GM19438 (cell line): ENCODE results near the gene ANKRD13D.
"Not testable (repeated sequence)": the region's sequence is repeated elsewhere in the genome, so short reads cannot be mapped to it uniquely, and the experiment has no call there.

Experiments
- ATAC-seq: cut with Tn5 transposase; IDR thresholded peaks from one replicate; pipeline ENCODE4 v1.9.1; 2021; ENCODE audit warnings: low read depth; ENCODE audit not compliant: unreplicated experiment

The ANKRD13D gene

DNA sequence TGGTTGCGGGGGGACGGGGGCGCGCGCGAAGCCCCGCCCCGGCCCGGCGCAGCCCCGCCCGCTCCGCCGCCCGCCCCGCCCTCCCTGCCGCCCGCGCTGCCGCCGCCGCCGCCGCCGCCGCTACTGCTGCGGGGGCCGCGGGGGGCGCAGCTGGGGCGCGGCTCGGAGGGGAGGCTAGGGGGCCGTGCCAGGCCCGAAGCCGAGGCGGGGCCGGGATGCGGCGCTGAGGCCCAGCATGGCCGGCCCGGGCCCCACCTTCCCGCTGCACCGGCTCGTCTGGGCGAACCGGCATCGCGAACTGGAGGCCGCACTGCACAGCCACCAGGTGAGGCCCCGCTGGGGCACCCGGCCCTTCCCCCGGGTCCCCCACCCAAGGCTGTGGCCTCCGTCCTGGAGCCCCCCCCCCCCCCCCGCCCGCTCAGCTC lies at the start of gene ANKRD13D:
ANKRD13D (plus strand) TSS at position 78 of the 425 bp plus-strand sequence; CDS start at position 236, 158 bp downstream.
- peak; percentile 33 for ATAC-seq

DNA sequence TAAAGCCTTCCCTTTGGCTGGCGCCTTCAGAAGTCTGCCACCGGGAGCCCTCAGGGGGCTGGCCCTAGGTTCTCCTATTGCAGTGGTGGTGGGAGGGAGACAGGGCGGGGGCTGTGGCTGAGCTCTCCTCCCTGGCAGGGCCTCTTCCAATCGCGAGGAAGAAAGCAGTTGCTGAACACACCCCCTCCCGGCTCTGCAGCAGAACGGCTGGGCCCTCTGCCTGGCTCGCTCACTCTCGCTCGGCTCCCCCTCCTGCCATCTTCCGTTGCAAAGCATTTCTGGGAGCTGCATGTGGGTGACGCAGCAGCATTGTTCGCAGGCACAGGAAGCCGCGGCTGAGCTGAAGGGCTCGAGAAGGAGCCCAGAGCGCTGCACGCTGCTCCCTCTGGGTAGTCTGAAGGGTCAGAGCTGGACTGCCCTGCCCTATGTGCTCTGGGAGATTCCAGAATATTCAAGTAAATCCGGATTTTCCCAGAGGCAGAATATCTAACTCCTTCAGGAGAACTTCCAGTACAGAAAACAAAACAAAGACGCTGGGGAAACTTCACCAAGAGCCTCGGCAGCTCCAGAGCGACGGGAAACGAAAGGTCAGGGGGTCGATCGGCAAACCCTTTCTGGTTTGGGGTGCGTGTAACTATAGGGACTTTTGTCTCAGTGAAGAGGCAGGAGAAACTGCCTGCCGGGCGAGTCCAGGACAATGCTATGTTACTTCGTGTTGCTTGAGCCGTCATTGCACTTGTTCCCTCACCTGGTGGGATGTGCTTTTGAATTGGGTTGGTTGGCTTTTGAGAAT lies 49.1 kb upstream of the ANKRD13D start:
- peak; percentile 79 for ATAC-seq

- ATAC-seq, result no peak
Observed at GRCh38 chr11:67240576-67241389, 48.3 kb upstream of the ANKRD13D start.

DNA sequence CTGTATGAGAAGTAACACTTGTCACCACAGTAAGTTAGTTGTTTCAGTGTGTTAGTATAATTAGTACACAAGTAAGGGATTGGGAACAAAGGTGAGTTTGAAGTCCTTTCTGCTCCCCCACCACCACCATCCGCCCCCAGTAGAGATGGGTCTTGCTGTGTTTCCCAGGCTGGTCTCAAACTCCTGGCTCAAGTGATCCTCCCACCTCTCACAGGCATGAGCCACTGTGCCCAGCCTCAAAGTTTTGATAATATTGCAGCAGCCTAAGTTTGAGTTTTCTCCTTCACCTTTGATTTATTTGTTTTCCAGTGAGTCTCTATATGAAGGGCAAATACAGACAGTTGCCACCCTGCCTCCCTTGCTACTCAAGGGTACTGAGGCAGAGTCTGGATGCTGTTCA lies 46.6 kb upstream of the ANKRD13D start:
- ATAC-seq, result no peak

GRCh38 chr11:67243051-67243450 lies 46.1 kb upstream of the ANKRD13D start:
- ATAC-seq, result no peak

GRCh38 chr11:67245046-67245445 lies 44.1 kb upstream of the ANKRD13D start:
- ATAC-seq, result no peak

DNA sequence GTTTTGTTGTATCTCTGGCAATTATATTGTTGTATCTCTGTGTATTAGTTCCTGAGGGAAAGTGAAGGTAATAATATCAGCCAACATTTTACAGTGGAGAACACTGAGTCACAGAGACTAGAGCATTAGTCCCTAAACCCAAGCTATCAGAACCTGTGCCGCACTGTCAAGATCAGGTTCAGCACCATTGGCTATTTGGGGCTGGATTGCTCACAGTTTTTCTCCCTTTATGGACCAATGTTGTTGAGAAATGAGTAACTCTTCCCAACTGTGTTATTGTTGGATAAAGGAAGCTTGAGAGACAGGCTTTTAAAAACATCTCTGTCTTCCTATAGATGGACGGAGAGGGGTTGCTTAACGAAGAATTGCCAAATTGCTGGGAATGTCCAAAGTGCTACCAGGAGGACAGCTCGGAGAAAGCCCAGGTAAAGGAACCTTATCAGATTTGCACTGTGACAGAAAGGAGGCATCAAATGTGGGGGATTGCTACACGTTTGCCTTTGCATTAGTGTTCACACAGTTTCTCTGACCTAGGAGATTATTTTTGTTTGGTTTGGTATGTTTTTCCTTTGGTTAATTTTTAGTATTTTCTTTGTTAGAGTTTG lies 41.1 kb upstream of the ANKRD13D start:
- no peak for ATAC-seq

DNA sequence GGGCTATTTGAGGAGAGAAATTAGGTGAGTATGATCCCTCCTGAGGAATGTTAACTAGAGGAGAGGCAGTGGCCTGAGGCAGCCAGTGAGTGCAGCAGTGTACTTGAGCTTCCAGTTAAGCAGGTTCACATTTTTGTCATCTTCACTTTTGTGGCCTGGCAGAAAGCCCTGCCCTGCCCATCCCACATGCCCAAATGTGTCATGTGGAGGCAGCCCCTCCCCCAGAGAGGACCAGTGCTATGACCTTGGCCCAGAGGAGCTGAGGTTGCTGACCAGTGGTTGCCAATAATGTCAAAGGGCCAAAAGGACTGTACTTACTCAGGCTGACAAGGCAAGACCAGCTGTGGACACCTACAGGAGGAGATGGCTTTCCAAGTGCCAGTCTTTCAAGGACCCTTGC lies 40.5 kb upstream of the ANKRD13D start:
- no peak for ATAC-seq

GRCh38 chr11:67250059-67251043 lies 38.8 kb upstream of the ANKRD13D start:
- ATAC-seq, result no peak

DNA sequence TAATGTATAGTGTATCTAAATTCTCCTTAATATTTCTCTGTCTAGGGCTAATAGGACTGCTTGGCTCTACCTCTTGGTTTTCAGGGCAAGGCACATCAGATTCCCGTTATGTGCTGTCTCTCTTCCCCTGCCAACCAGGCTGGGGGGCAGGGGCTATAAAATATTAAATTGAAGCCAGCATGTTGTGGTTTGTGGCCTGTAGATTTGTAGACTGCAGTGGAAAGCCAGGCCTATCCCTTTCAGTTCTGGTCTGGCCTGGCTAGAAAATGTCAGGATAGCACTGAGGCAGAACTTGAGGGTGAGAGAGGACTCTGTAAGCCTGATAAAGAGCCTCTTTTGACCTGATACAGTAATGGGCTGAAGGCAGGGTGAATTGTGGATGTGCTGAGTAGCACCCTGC lies 37.3 kb upstream of the ANKRD13D start:
- no peak for ATAC-seq

GRCh38 chr11:67252831-67253239 lies 36.3 kb upstream of the ANKRD13D start:
- ATAC-seq, result no peak

DNA sequence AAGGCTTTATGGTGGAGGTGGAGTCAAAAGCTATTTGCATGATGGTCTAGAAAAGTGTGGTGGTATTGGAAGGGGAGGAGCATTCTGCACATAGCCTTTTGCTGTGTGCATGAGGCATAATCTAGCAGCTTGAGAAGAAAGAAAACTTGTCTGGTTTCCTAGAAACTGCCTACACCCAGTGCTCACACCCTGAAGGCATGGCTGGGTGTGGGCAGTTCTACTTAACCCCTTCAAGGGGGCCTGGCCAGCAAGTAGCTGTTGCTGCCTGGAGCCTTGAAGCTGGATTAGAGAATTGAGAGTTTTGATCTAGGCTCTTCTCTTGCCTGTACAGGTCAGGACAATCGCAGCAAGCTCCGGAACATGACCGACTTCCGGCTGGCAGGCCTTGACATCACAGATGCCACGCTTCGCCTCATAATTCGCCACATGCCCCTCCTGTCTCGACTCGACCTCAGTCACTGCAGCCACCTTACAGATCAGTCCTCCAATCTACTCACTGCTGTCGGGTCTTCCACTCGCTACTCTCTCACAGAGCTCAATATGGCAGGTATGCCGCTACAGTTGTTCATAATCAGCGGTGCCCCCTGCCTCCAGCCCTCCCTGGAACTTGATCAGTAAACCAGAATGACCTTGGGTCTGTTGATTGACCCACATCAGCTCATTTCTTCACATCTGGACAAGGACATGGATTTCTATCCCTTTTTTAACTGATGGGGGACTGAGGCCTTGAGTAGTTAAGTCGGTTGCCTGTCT lies 35.1 kb upstream of the ANKRD13D start:
- ATAC-seq, result no peak

GRCh38 chr11:67254798-67255197 lies 34.3 kb upstream of the ANKRD13D start:
- no peak for ATAC-seq

DNA sequence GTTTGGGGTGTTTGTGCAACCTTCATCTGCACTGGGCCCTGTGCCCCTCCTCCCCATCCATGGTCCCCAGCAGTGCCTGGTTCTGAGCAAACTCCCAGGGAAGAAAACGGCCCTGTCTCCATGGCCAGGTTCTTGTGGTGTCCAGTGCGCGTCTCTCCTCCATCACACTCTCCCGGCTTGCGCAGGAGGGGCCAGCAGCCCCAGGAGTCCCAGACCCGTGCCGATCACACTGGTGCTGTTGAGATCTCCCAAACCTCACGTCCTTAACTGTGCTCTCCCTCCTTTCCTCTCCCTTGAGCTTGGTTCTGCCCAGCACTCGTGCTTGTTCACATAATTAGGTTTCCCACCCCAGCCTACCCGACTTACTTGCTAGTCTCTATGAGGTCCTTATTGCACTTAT lies 33.8 kb upstream of the ANKRD13D start:
- ATAC-seq, result no peak

DNA sequence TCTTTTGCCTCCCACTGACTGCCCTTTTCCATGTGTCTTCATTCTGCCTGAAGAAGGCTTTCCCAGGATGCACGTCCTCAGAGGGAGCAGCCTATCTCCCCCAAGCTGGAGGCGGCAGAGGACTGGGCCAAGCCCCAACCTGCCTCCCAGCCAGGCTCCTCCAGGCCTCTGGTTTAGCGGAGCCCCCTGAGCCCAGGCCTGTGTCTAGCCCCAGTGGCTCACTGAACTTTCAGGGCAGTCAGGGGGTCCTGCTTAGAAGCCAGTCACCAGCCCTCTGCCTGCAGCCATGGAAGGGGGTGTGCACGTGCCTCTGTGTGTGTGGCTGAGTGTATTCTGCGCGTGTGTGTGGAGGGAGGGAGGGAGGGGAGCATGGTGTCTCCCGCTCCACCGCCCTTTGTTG lies 33.2 kb upstream of the ANKRD13D start:
- no peak for ATAC-seq

DNA sequence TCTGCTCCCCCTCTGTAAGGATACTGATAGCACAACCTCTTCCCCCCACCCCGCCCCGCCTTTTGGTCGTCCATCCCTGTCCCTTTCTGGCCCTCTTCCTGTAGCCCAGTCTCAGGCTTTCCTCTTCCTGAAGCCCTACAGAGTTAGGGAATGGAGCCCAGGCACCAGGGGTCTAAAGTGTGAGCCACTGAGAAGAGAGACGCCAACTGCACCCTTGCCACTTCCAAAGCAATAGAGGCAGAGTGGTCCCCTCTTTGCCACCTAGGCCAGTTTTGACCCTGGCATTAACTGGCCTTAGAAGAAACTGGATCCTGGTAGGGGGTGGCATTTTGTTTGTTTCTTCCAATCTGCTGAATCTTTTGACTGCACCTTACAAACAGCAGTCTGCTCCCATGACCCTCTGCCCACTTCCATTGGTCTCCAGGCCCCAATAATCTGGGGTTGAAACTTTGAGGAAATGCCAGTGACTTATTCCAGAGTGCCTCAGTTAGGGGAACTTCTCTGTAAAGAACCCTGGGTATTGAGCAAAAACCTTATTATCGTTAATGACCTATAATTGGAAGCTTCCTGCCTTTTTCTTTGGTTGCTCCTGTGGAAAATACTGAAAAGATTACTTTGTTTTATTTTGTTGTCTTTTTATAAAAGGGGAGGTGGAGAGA lies 32.5 kb upstream of the ANKRD13D start:
- ATAC-seq, result no peak

DNA sequence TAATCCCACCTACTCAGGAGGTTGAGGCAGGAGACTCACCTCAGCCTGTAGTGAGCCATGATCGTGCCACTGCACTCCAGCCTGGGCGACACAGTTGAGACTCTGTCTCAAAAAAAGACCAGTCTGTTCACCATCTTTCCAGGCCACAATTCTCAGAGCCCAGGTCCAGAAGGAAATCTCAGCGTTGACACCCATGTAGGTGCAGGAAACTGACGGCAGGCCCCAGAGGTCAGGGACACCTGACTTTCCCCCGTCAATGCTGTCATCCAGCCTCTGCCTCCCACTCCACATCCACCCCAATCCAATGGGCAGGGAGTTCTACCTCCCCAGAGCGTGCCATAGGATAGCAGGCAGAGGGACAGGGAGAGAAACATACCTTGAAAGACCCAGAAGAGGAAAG lies 28.7 kb upstream of the ANKRD13D start:
- ATAC-seq, result no peak

GRCh38 chr11:67260885-67261639 lies 28.0 kb upstream of the ANKRD13D start:
- not testable (repeated sequence) for ATAC-seq
